Activated B cell treated with CpG ODN at 0.5 μM for 24 hours (primary cell): Measurements from ENCODE around the gene CA4. TPM values are rescaled to one million over a fixed set of nuclear protein-coding genes. Genes with fewer than 3 reads are reported as not detected.
A peak's percentile ranks its signal among the peaks of the same experiment; 100 is the strongest.

ENCODE experiments used
- ATAC-seq: fragments of 200-7000 bp; cut with Tn5 transposase; one replicate; pipeline ENCODE4 v1.10.0; 2021; ENCODE audit warnings: low read depth, mild to moderate bottlenecking, moderate library complexity
- CTCF ChIA-PET: fragments of 350-600 bp; sonication (Branson Sonifier 250); formaldehyde crosslinking; loops from one replicate; lab custom pipeline; 2021; ENCODE audit warnings: antibody characterized with exemption; lab: Charles Lee
- POLR2A ChIA-PET: fragments of 350-600 bp; sonication (Branson Sonifier 250); formaldehyde crosslinking; loops from one replicate; lab custom pipeline; 2021; ENCODE audit warnings: antibody characterized with exemption; lab: Charles Lee
- DNase-seq: peaks from one replicate; pipeline ENCODE4 v3.0.0; 2022
- H3K27ac Mint-ChIP-seq: one replicate; pipeline ENCODE4 v1.8.0; 2020; ENCODE audit warnings: mixed read lengths
- H3K27me3 Mint-ChIP-seq: one replicate; pipeline ENCODE4 v1.8.0; 2021; ENCODE audit warnings: mixed read lengths
- H3K36me3 Mint-ChIP-seq: one replicate; pipeline ENCODE4 v1.8.0; 2021; ENCODE audit warnings: low read depth, mixed read lengths
- H3K4me1 Mint-ChIP-seq: one replicate; pipeline ENCODE4 v1.8.0; 2021; ENCODE audit warnings: mixed read lengths
- H3K4me3 Mint-ChIP-seq: one replicate; pipeline ENCODE4 v1.8.0; 2020; ENCODE audit warnings: mild to moderate bottlenecking, mixed read lengths
- H3K9me3 Mint-ChIP-seq: one replicate; pipeline ENCODE4 v1.8.0; 2020; ENCODE audit warnings: mixed read lengths
- CTCF ChIP-seq: fragments of 200-600 bp; IDR thresholded peaks from one replicate; pipeline ENCODE4 v1.8.0; 2022; ENCODE audit warnings: antibody characterized with exemption, mild to moderate bottlenecking
- intact Hi-C: fragments of 100-400 bp; cut with micrococcal nuclease; formaldehyde crosslinking; loops from one replicate; pipeline ENCODE4 v1.15.1; 2024
- total RNA-seq: library from RNA; stranded (reverse); gene quantifications from 2 replicates; pipeline ENCODE4 v1.2.3, GENCODE V29; 2022

Gene CA4
- total RNA-seq, 1 donor from 2014 or later, result not detected

- H3K4me3 Mint-ChIP-seq, result no peak overlapping the region
- CTCF ChIA-PET, result no interaction called here
- H3K27me3 Mint-ChIP-seq, result peaks cover 41% of the 10 kb centered on the region
- no peak for ATAC-seq
- POLR2A ChIA-PET, result no interaction called here
- DNase-seq, result no peak
- TF ChIP-seq CTCF, result no peak
- peaks cover 8% of the 10 kb centered on the region for H3K4me1 Mint-ChIP-seq
- H3K36me3 Mint-ChIP-seq, result no peaks in the 10 kb centered on the region
- no peaks in the 10 kb centered on the region for H3K9me3 Mint-ChIP-seq
- intact Hi-C loops, result no loop called here
- H3K27ac Mint-ChIP-seq, result no peak overlapping the region
Measured at GRCh38 chr17:60157487-60158040, 7.8 kb downstream of the CA4 start.

- POLR2A ChIA-PET, result no interaction called here
Measured at GRCh38 chr17:60158751-60159478, 9.1 kb downstream of the CA4 start.

GRCh38 chr17:60159479-60159866, 9.7 kb downstream of the CA4 start:
- no peak overlapping the region for H3K4me3 Mint-ChIP-seq
- ATAC-seq (no peak), DNase-seq (no peak)
- peaks cover 8% of the 10 kb centered on the region for H3K4me1 Mint-ChIP-seq
- TF ChIP-seq CTCF, result no peak
- intact Hi-C loops, result no loop called here
- H3K9me3 Mint-ChIP-seq, result no peaks in the 10 kb centered on the region
- ChIA-PET POLR2A (no interaction called here), CTCF (no interaction called here)
- H3K27me3 Mint-ChIP-seq, result peaks cover 31% of the 10 kb centered on the region
- no peak overlapping the region for H3K27ac Mint-ChIP-seq
- H3K36me3 Mint-ChIP-seq, result no peaks in the 10 kb centered on the region

More at GRCh38 chr17:60158751-60159478, 9.1 kb downstream of the CA4 start:
- Mint-ChIP-seq H3K4me3 (no peak overlapping the region), H3K9me3 (no peaks in the 10 kb centered on the region), H3K36me3 (no peaks in the 10 kb centered on the region), H3K4me1 (peaks cover 8% of the 10 kb centered on the region), H3K27ac (no peak overlapping the region), H3K27me3 (peaks cover 32% of the 10 kb centered on the region)
- ATAC-seq (no peak), DNase-seq (no peak)
- CTCF ChIA-PET, result no interaction called here
- TF ChIP-seq CTCF, result no peak
- intact Hi-C loops, result no loop called here

GRCh38 chr17:60160829-60161501, 11.2 kb downstream of the CA4 start:
- peaks cover 10% of the 10 kb centered on the region for H3K4me1 Mint-ChIP-seq
- H3K27me3 Mint-ChIP-seq, result peaks cover 27% of the 10 kb centered on the region
- DNase-seq (no peak), ATAC-seq (peak; percentile 37)
- H3K27ac Mint-ChIP-seq, result no peak overlapping the region
- H3K4me3 Mint-ChIP-seq, result no peak overlapping the region
- no peak for TF ChIP-seq CTCF
- ChIA-PET CTCF (no interaction called here), POLR2A (interaction anchor here (0.6 to 0.7 kb wide), 2 partner anchors 32 to 80 kb away, joined by 4 to 9 read pairs; no protein-coding TSS in a partner anchor)
- intact Hi-C loops, result no loop called here
- no peaks in the 10 kb centered on the region for H3K9me3 Mint-ChIP-seq
- H3K36me3 Mint-ChIP-seq, result no peaks in the 10 kb centered on the region
